Rectal smooth muscle tissue (tissue), 1 donor: ENCODE data around the gene NSUN2.

Source experiments
- H3K27ac ChIP-seq: one replicate; pipeline ENCODE4 v1.7.0; 2013; ENCODE audit warnings: low read depth, low read length, inconsistent platforms
- H3K27me3 ChIP-seq: one replicate; pipeline ENCODE4 v1.7.0; 2013; ENCODE audit warnings: low read length; ENCODE audit not compliant: control insufficient read depth, insufficient read depth
- H3K36me3 ChIP-seq: one replicate; pipeline ENCODE4 v1.7.0; 2013; ENCODE audit warnings: low read length; ENCODE audit not compliant: control insufficient read depth, insufficient read depth
- H3K4me1 ChIP-seq: one replicate; pipeline ENCODE4 v1.7.0; 2013; ENCODE audit warnings: low read length; ENCODE audit not compliant: control insufficient read depth, insufficient read depth
- H3K4me3 ChIP-seq: one replicate; pipeline ENCODE4 v1.7.0; 2013; ENCODE audit warnings: low read length
- H3K9ac ChIP-seq: one replicate; pipeline ENCODE4 v1.7.0; 2013; ENCODE audit warnings: low read length

NSUN2 gene

GRCh38 chr5:6584727-6585126, 48.1 kb downstream of the NSUN2 start:
- no peaks in the 10 kb centered on the region for H3K4me1 ChIP-seq
- H3K4me3 ChIP-seq, result no peak overlapping the region
- H3K36me3 ChIP-seq, result no peaks in the 10 kb centered on the region
- H3K27ac ChIP-seq, result no peak overlapping the region
- H3K27me3 ChIP-seq, result peaks cover 5% of the 10 kb centered on the region
- H3K9ac ChIP-seq, result no peak overlapping the region

- Histone ChIP-seq H3K27me3 (peaks cover 5% of the 10 kb centered on the region), H3K9ac (no peak overlapping the region), H3K27ac (no peak overlapping the region), H3K4me1 (no peaks in the 10 kb centered on the region), H3K36me3 (no peaks in the 10 kb centered on the region), H3K4me3 (no peak overlapping the region)
Observed at GRCh38 chr5:6584101-6584645, 48.7 kb downstream of the NSUN2 start.

- Histone ChIP-seq H3K4me1 (no peaks in the 10 kb centered on the region), H3K9ac (no peak overlapping the region), H3K27ac (no peak overlapping the region), H3K36me3 (no peaks in the 10 kb centered on the region), H3K4me3 (peak overlapping the region; percentile 43), H3K27me3 (peaks cover 5% of the 10 kb centered on the region)
Observed at GRCh38 chr5:6583049-6583880, 49.6 kb downstream of the NSUN2 start.

GRCh38 chr5:6582507-6583048, 50.3 kb downstream of the NSUN2 start:
- no peak overlapping the region for H3K27ac ChIP-seq
- H3K27me3 ChIP-seq, result peaks cover 5% of the 10 kb centered on the region
- H3K4me1 ChIP-seq, result no peaks in the 10 kb centered on the region
- H3K4me3 ChIP-seq, result peak overlapping the region; percentile 25
- no peaks in the 10 kb centered on the region for H3K36me3 ChIP-seq
- no peak overlapping the region for H3K9ac ChIP-seq

- Histone ChIP-seq H3K4me1 (no peaks in the 10 kb centered on the region), H3K4me3 (no peak overlapping the region), H3K27ac (no peak overlapping the region), H3K9ac (no peak overlapping the region), H3K36me3 (no peaks in the 10 kb centered on the region), H3K27me3 (peaks cover 5% of the 10 kb centered on the region)
Observed at GRCh38 chr5:6581559-6582426, 51.1 kb downstream of the NSUN2 start.

GRCh38 chr5:6581090-6581489, 51.8 kb downstream of the NSUN2 start:
- H3K36me3 ChIP-seq, result no peaks in the 10 kb centered on the region
- H3K4me1 ChIP-seq, result no peaks in the 10 kb centered on the region
- no peak overlapping the region for H3K4me3 ChIP-seq
- no peak overlapping the region for H3K9ac ChIP-seq
- peaks cover 5% of the 10 kb centered on the region for H3K27me3 ChIP-seq
- no peak overlapping the region for H3K27ac ChIP-seq

- H3K36me3 ChIP-seq, result no peaks in the 10 kb centered on the region
- H3K4me1 ChIP-seq, result no peaks in the 10 kb centered on the region
- peaks cover 5% of the 10 kb centered on the region for H3K27me3 ChIP-seq
- no peak overlapping the region for H3K27ac ChIP-seq
- no peak overlapping the region for H3K9ac ChIP-seq
- no peak overlapping the region for H3K4me3 ChIP-seq
Observed at GRCh38 chr5:6579535-6579934, 53.3 kb downstream of the NSUN2 start.

GRCh38 chr5:6578676-6579343, 54.0 kb downstream of the NSUN2 start:
- no peaks in the 10 kb centered on the region for H3K4me1 ChIP-seq
- no peak overlapping the region for H3K27ac ChIP-seq
- H3K36me3 ChIP-seq, result no peaks in the 10 kb centered on the region
- no peak overlapping the region for H3K9ac ChIP-seq
- H3K27me3 ChIP-seq, result peaks cover 5% of the 10 kb centered on the region
- no peak overlapping the region for H3K4me3 ChIP-seq

- no peak overlapping the region for H3K4me3 ChIP-seq
- H3K4me1 ChIP-seq, result no peaks in the 10 kb centered on the region
- H3K9ac ChIP-seq, result no peak overlapping the region
- H3K27me3 ChIP-seq, result no peaks in the 10 kb centered on the region
- H3K36me3 ChIP-seq, result no peaks in the 10 kb centered on the region
- H3K27ac ChIP-seq, result no peak overlapping the region
Observed at GRCh38 chr5:6576861-6577501, 55.9 kb downstream of the NSUN2 start.

- H3K9ac ChIP-seq, result no peak overlapping the region
- H3K4me1 ChIP-seq, result no peaks in the 10 kb centered on the region
- no peak overlapping the region for H3K4me3 ChIP-seq
- no peak overlapping the region for H3K27ac ChIP-seq
- no peaks in the 10 kb centered on the region for H3K36me3 ChIP-seq
- H3K27me3 ChIP-seq, result no peaks in the 10 kb centered on the region
Observed at GRCh38 chr5:6574537-6575245, 58.2 kb downstream of the NSUN2 start.

GRCh38 chr5:6574111-6574510, 58.7 kb downstream of the NSUN2 start:
- Histone ChIP-seq H3K9ac (no peak overlapping the region), H3K27ac (no peak overlapping the region), H3K27me3 (no peaks in the 10 kb centered on the region), H3K36me3 (no peaks in the 10 kb centered on the region), H3K4me3 (no peak overlapping the region), H3K4me1 (no peaks in the 10 kb centered on the region)
